Aorta (tissue), 5 donors: ENCODE data around the gene EFTUD2. TPM values are rescaled to one million over a fixed set of nuclear protein-coding genes. Genes with fewer than 3 reads are reported as not detected.

Experiments
- ATAC-seq: fragments of 200-7000 bp; cut with Tn5 transposase; one replicate; pipeline ENCODE4 v1.9.1; 2022; ENCODE audit warnings: moderate library complexity; ENCODE audit not compliant: low FRiP score
- DNase-seq, 2 donors: peaks; one replicate each; pipeline ENCODE4 v3.0.0-alpha.2; 2020
- H3K27ac ChIP-seq, 2 donors: one replicate each; pipeline ENCODE4 v1.5.1; 2013; ENCODE audit warnings: low read length in 2 of 2, mild to moderate bottlenecking in 2 of 2, moderate library complexity in 2 of 2, control low read depth in 1 of 2, inconsistent platforms in 1 of 2, low read depth in 1 of 2
- H3K27me3 ChIP-seq, 2 donors: one replicate each; pipeline ENCODE4 v1.6.1; 2013; ENCODE audit warnings: control low read depth in 1 of 2, low read length in 1 of 2, mild to moderate bottlenecking in 1 of 2, moderate library complexity in 1 of 2; ENCODE audit not compliant: insufficient read depth in 2 of 2, control insufficient read depth in 1 of 2
- H3K36me3 ChIP-seq, 2 donors: one replicate each; pipeline ENCODE4 v1.6.1; 2013; ENCODE audit warnings: control low read depth in 1 of 2, low read length in 1 of 2, mild to moderate bottlenecking in 1 of 2; ENCODE audit not compliant: insufficient read depth in 2 of 2, control insufficient read depth in 1 of 2
- H3K4me1 ChIP-seq, 2 donors: one replicate each; pipeline ENCODE4 v1.6.1; 2013; ENCODE audit warnings: low read length in 2 of 2, control low read depth in 1 of 2, mild to moderate bottlenecking in 1 of 2, moderate library complexity in 1 of 2; ENCODE audit not compliant: insufficient read depth in 2 of 2, control insufficient read depth in 1 of 2
- H3K4me3 ChIP-seq, 2 donors: one replicate each; pipeline ENCODE4 v1.5.1; 2013; ENCODE audit warnings: low read length in 2 of 2, control low read depth in 1 of 2, mild to moderate bottlenecking in 1 of 2
- H3K9me3 ChIP-seq: one replicate; pipeline ENCODE4 v1.6.1; 2013; ENCODE audit warnings: mild to moderate bottlenecking, low read length; ENCODE audit not compliant: control insufficient read depth
- WGBS, 2 donors: extraction: QIAGEN DNeasy Blood & Tissue Kit; methylation state at CpG; one replicate each; pipeline ENCODE4 v1.1.7; 2013; 5-methylcytosine and 5-hydroxymethylcytosine counted together
- intact Hi-C, 2 donors: fragments of 100-400 bp; cut with DNase I; formaldehyde crosslinking; loops; one replicate each; pipeline versions ENCODE4 v1.14.2 to v1.15.0; 2022
- polyA plus RNA-seq, 2 donors: library from polyadenylated mRNA; stranded (reverse); fragments of 200-250 nt; gene quantifications; one replicate each; pipeline ENCODE4 v1.2.3, GENCODE V29; 2013
- total RNA-seq, 2 donors: library from RNA; stranded (reverse); fragmentation: NEBNext Ultra II Directional; extraction: Animal tissue kit (Norgen Biotek cat#: 25700); gene quantifications; one replicate each; pipeline ENCODE4 v1.2.1, GENCODE V29; 2021
- donor health status: healthy with polysubstance abuse.
- donor health status: Bipolar disorder and iron deficiency.
- donor health status: DM: no; HTN: no; CAD: no.
- donor health status: DM: no; HTN: no; CAD: no.
- donor health status: DM: yes; HTN: yes; CAD: no.

The EFTUD2 gene
- total and polyA plus RNA-seq, 4 donors: 17.8 to 78.6 (median 51.0) TPM

- H3K9me3 ChIP-seq: no peaks in the 10 kb centered on the region
- H3K4me3 ChIP-seq: no peak overlapping the region
- no peaks in the 10 kb centered on the region for H3K4me1 ChIP-seq
- WGBS, 2 donors: 76 to 81% methylated on average over 3 of the region's 3 CpGs
- DNase-seq: peak in 1 of 2 donors; percentile 2
- ATAC-seq: no peak
- H3K27ac ChIP-seq: no peak overlapping the region
- H3K27me3 ChIP-seq: no peaks in the 10 kb centered on the region
- intact Hi-C loops: no loop called here
- H3K36me3 ChIP-seq: no peaks in the 10 kb centered on the region
These were observed 58.3 kb downstream of the EFTUD2 start for GRCh38 chr17:44840936-44841335.

- intact Hi-C loops: no loop called here
- H3K9me3 ChIP-seq: no peaks in the 10 kb centered on the region
- H3K4me1 ChIP-seq: no peaks in the 10 kb centered on the region
- H3K36me3 ChIP-seq: no peaks in the 10 kb centered on the region
- DNase-seq: no peak
- WGBS, 2 donors: 82 to 89% methylated on average over 4 of the region's 4 CpGs
- H3K27ac ChIP-seq: no peak overlapping the region
- no peak overlapping the region for H3K4me3 ChIP-seq
- ATAC-seq: no peak
- H3K27me3 ChIP-seq: no peaks in the 10 kb centered on the region
These were observed 59.0 kb downstream of the EFTUD2 start for GRCh38 chr17:44840274-44840673.

- no peaks in the 10 kb centered on the region for H3K27me3 ChIP-seq
- ATAC-seq: no peak
- H3K36me3 ChIP-seq: no peaks in the 10 kb centered on the region
- H3K4me3 ChIP-seq: no peak overlapping the region
- WGBS, 2 donors: 76 to 95% methylated on average over 2 of the region's 2 CpGs
- no peak overlapping the region for H3K27ac ChIP-seq
- no peaks in the 10 kb centered on the region for H3K9me3 ChIP-seq
- intact Hi-C loops: no loop called here
- DNase-seq: peak; percentile 6 to 12
- no peaks in the 10 kb centered on the region for H3K4me1 ChIP-seq
These were observed 62.0 kb downstream of the EFTUD2 start for GRCh38 chr17:44837196-44837595.

GRCh38 chr17:44832805-44833204 lies 66.4 kb downstream of the EFTUD2 start:
- intact Hi-C loops: loop anchor here in 1 of 2 donors (5.0 kb wide), 1 partner anchor 56 kb away; no protein-coding TSS in a partner anchor
- Histone ChIP-seq H3K36me3 (no peaks in the 10 kb centered on the region), H3K9me3 (no peaks in the 10 kb centered on the region), H3K4me3 (no peak overlapping the region), H3K4me1 (peaks cover 0 to 1% of the 10 kb centered on the region in 2 donors), H3K27ac (no peak overlapping the region), H3K27me3 (no peaks in the 10 kb centered on the region)
- ATAC-seq: no peak
- DNase-seq: no peak
- WGBS, 2 donors: 93% methylated on average over 5 of the region's 5 CpGs

GRCh38 chr17:44831371-44831770 lies 67.9 kb downstream of the EFTUD2 start:
- intact Hi-C loops: loop anchor here (2.0 to 5.0 kb wide), 2 partner anchors 53 to 54 kb away; no protein-coding TSS in a partner anchor
- no peak for ATAC-seq
- Histone ChIP-seq H3K9me3 (no peaks in the 10 kb centered on the region), H3K27ac (no peak overlapping the region), H3K27me3 (no peaks in the 10 kb centered on the region), H3K4me3 (no peak overlapping the region), H3K4me1 (peaks cover 0 to 4% of the 10 kb centered on the region in 2 donors), H3K36me3 (no peaks in the 10 kb centered on the region)
- DNase-seq: peak; percentile 17 to 21
- WGBS, 2 donors: 92 to 94% methylated on average over 12 of the region's 12 CpGs

- peak; percentile 42 to 75 for DNase-seq
These were observed 68.6 kb downstream of the EFTUD2 start for GRCh38 chr17:44830359-44831288.

GRCh38 chr17:44829523-44830358 lies 69.5 kb downstream of the EFTUD2 start, which contains the start of gene GJC1:
Gene GJC1, minus strand, starts transcription at chr17:44830287. Its CDS starts 24,470 bp downstream, at chr17:44805817.
- Histone ChIP-seq H3K9me3 (no peaks in the 10 kb centered on the region), H3K4me3 (peak within 1 kb of the TSS; percentile 29 to 89), H3K36me3 (no peaks in the 10 kb centered on the region), H3K27ac (peak within 1 kb of the TSS; percentile 15 to 24), H3K27me3 (no peaks in the 10 kb centered on the region), H3K4me1 (peaks cover 0 to 4% of the 10 kb centered on the region in 2 donors)
- intact Hi-C loops: loop anchor here (2.0 to 5.0 kb wide), 4 partner anchors 33 to 52 kb away; no protein-coding TSS in a partner anchor
- peak; percentile 67 for ATAC-seq
- WGBS, 2 donors: 0 to 1% methylated on average over 30 to 123 of the region's 123 CpGs
- DNase-seq: peak; percentile 50 to 86

More at GRCh38 chr17:44830359-44831288, 68.6 kb downstream of the EFTUD2 start:
- Histone ChIP-seq H3K4me1 (peaks cover 0 to 4% of the 10 kb centered on the region in 2 donors), H3K4me3 (peak overlapping the region; percentile 29 to 89), H3K36me3 (no peaks in the 10 kb centered on the region), H3K27ac (no peak overlapping the region), H3K27me3 (no peaks in the 10 kb centered on the region), H3K9me3 (no peaks in the 10 kb centered on the region)
- peak; percentile 56 for ATAC-seq
- 5 to 8% methylated on average over 41 to 58 of the region's 58 CpGs for WGBS, 2 donors
- intact Hi-C loops: loop anchor here (2.0 to 5.0 kb wide), 2 partner anchors 52 to 53 kb away; no protein-coding TSS in a partner anchor

- peak; percentile 40 for ATAC-seq
- peaks cover 0 to 4% of the 10 kb centered on the region in 2 donors for H3K4me1 ChIP-seq
These were observed 70.2 kb downstream of the EFTUD2 start for GRCh38 chr17:44828919-44829522.

More at GRCh38 chr17:44828919-44829522, 70.2 kb downstream of the EFTUD2 start:
- 1% methylated on average over 21 of the region's 21 CpGs for WGBS, 2 donors
- DNase-seq: peak in 1 of 2 donors; percentile 39
- intact Hi-C loops: loop anchor here (5.0 kb wide), 2 partner anchors 33 to 37 kb away; no protein-coding TSS in a partner anchor
- Histone ChIP-seq H3K4me3 (peak overlapping the region; percentile 29 to 89), H3K27ac (peak overlapping the region; percentile 15 to 24), H3K9me3 (no peaks in the 10 kb centered on the region), H3K27me3 (no peaks in the 10 kb centered on the region), H3K36me3 (no peaks in the 10 kb centered on the region)
